GM12878 (cell line): ENCODE results near the gene CNTNAP5. TPM values are rescaled to one million over a fixed set of nuclear protein-coding genes. Genes with fewer than 3 reads are reported as not detected.

ENCODE experiments used
- ATAC-seq: fragments of 200-7000 bp; cut with Tn5 transposase; 3 replicates; pipeline ENCODE4 v1.9.1; 2020; ENCODE audit warnings: mild to moderate bottlenecking, moderate library complexity
- BruUV-seq: library from RNA; stranded (reverse); fragments of 400-500 nt; replicated peaks from 2 replicates; lab custom pipeline; 2021; lab: Mats Ljungman, UMichigan
- CTCF ChIA-PET: fragments of 300-600 bp; sonication (Branson Sonifier 250); formaldehyde crosslinking; extraction: SDS; loops from one replicate; lab custom pipeline; 2021; ENCODE audit warnings: inconsistent platforms; lab: Yijun Ruan, JAX
- POLR2A ChIA-PET: fragments of 350-600 bp; formaldehyde crosslinking; extraction: SDS; loops from one replicate; lab custom pipeline; 2021; ENCODE audit warnings: inconsistent platforms; lab: Charles Lee
- RAD21 ChIA-PET: fragments of 300-600 bp; sonication (Branson Sonifier 250); formaldehyde crosslinking; loops from one replicate; lab custom pipeline; 2023; ENCODE audit warnings: antibody characterized with exemption; ENCODE audit not compliant: unreplicated experiment; lab: Charles Lee
- SMC1A ChIA-PET: fragments of 300-600 bp; sonication (Branson Sonifier 250); formaldehyde crosslinking; loops from one replicate; lab custom pipeline; 2023; ENCODE audit not compliant: unreplicated experiment, uncharacterized antibody; lab: Charles Lee
- DNase-seq: peaks from one replicate; pipeline ENCODE4 v3.0.0-alpha.2; 2011; ENCODE audit warnings: low read depth, low spot score
- FAIRE-seq: peaks from 3 replicates; lab custom pipeline; 2011; peaks lifted over from hg19 to GRCh38; lab: Jason Lieb, UNC
- H2AFZ ChIP-seq: 2 replicates; pipeline ENCODE4 v1.6.0; 2011; ENCODE audit warnings: low read depth, low read length, control low read depth; ENCODE audit not compliant: control insufficient read depth
- H3K27ac ChIP-seq: 2 replicates; pipeline ENCODE4 v1.5.1; 2011; ENCODE audit warnings: control low read depth; ENCODE audit not compliant: control insufficient read depth, insufficient read depth
- H3K27me3 ChIP-seq, 2 experiments: replicated peaks in 1 of 2; 2 replicates each; pipeline versions ENCODE4 v1.6.0 to v1.6.1; 2011; ENCODE audit warnings: low read length in 1 of 2; ENCODE audit not compliant: control insufficient read depth in 2 of 2, insufficient read depth in 2 of 2
- H3K36me3 ChIP-seq, 2 experiments: 2 replicates each; pipeline ENCODE4 v1.5.1; 2011; ENCODE audit warnings: low read length in 1 of 2; ENCODE audit not compliant: control insufficient read depth in 2 of 2, insufficient read depth in 2 of 2
- H3K4me1 ChIP-seq: 2 replicates; pipeline ENCODE4 v1.6.1; 2011; ENCODE audit warnings: mild to moderate bottlenecking, low read length, moderate library complexity, mixed read lengths; ENCODE audit not compliant: control insufficient read depth, insufficient read depth
- H3K4me2 ChIP-seq: 2 replicates; pipeline ENCODE4 v1.6.0; 2011; ENCODE audit warnings: control low read depth; ENCODE audit not compliant: control insufficient read depth, insufficient read depth
- H3K4me3 ChIP-seq: fragments of 200-600 bp; sonication (generic); 2 replicates; pipeline ENCODE4 v1.5.1; 2016
- H3K79me2 ChIP-seq: 2 replicates; pipeline ENCODE4 v1.6.0; 2011; ENCODE audit warnings: low read length; ENCODE audit not compliant: control insufficient read depth, insufficient read depth
- H3K9ac ChIP-seq: 2 replicates; pipeline ENCODE4 v1.8.0; 2011; ENCODE audit warnings: low read length, control low read depth, mixed read lengths; ENCODE audit not compliant: control insufficient read depth, insufficient read depth
- H3K9me3 ChIP-seq: replicated peaks from 3 replicates; pipeline ENCODE4 v1.5.1; 2011; ENCODE audit warnings: mild to moderate bottlenecking, low read length; ENCODE audit not compliant: control insufficient read depth, insufficient read depth
- H4K20me1 ChIP-seq: 2 replicates; pipeline ENCODE4 v1.6.0; 2011; ENCODE audit not compliant: control insufficient read depth, insufficient read depth
- IRF3 ChIP-seq: fragments of 450-650 bp; IDR thresholded peaks from 2 replicates; pipeline ENCODE4 v1.6.1; 2014; ENCODE audit warnings: mild to moderate bottlenecking
- MEF2A ChIP-seq: IDR thresholded peaks from 2 replicates; pipeline ENCODE4 v1.6.1; 2011; ENCODE audit warnings: low read depth, mild to moderate bottlenecking, low read length, moderate library complexity; ENCODE audit not compliant: insufficient read depth
- SIN3A ChIP-seq: IDR thresholded peaks from 2 replicates; pipeline ENCODE4 v1.6.1; 2012; ENCODE audit warnings: low read depth, low read length, improper control_type of control experiment
- SIX5 ChIP-seq: IDR thresholded peaks from 2 replicates; pipeline ENCODE4 v1.6.1; 2011; ENCODE audit warnings: mild to moderate bottlenecking, low read depth, low read length, moderate library complexity; ENCODE audit not compliant: severe bottlenecking
- ZNF217 ChIP-seq: fragments of 450-650 bp; IDR thresholded peaks from 2 replicates; pipeline ENCODE4 v1.6.1; 2017; ENCODE audit warnings: antibody characterized with exemption, mild to moderate bottlenecking
- ZNF592 ChIP-seq: fragments of 450-650 bp; IDR thresholded peaks from 2 replicates; pipeline ENCODE4 v1.6.1; 2017; ENCODE audit warnings: mild to moderate bottlenecking, moderate library complexity
- WGBS: methylation state at CpG from one replicate; pipeline ENCODE4 v1.1.6; 2016; ENCODE audit warnings: low lambda C conversion rate; ENCODE audit not compliant: insufficient replicate concordance, insufficient coverage; ENCODE audit errors: missing lambda C conversion rate; 5-methylcytosine and 5-hydroxymethylcytosine counted together
- in situ Hi-C: fragments of 300-500 bp; cut with MboI; formaldehyde crosslinking; loops from 9 replicates; pipeline ENCODE4 v1.14.3; 2018; ENCODE audit warnings: mixed read lengths
- intact Hi-C: fragments of 100-400 bp; cut with micrococcal nuclease; formaldehyde crosslinking; loops from one replicate; pipeline ENCODE4 v1.14.2; 2022; ENCODE audit not compliant: unreplicated experiment
- polyA plus RNA-seq, 11 experiments: library from polyadenylated mRNA; depleted of rRNA in 4 of 11; unstranded in 6 of 11; stranded (reverse) in 5 of 11; fragments of >200 nt; fragmentation: Nextera tagmentation in 4 of 11; fragmentation: Illumina TruSeq in 1 of 11; extraction: Ambion mirVana in 4 of 11; extraction: Trizol in 1 of 11; gene quantifications; 1 replicate in 1 of 11; 2 replicates in 10 of 11; pipeline versions ENCODE4 v1.2.1 to v1.2.3, GENCODE V29; 2011 to 2016; ENCODE audit warnings: inconsistent platforms in 2 of 11, missing spikeins in 2 of 11, low read depth in 1 of 11
- total RNA-seq, 4 experiments: library from RNA; depleted of rRNA in 3 of 4; stranded (reverse); fragments of >200 nt in 3 of 4; fragmentation: Illumina TruSeq in 1 of 4; extraction: Trizol in 1 of 4; gene quantifications; 2 replicates each; pipeline versions ENCODE4 v1.2.1 to v1.2.3, GENCODE V29; 2013 to 2021
- TF ChIP-seq, protein P1 (sequence below): fragments of 450-650 bp; IDR thresholded peaks from 2 replicates; pipeline ENCODE4 v1.6.1; 2018; ENCODE audit warnings: borderline replicate concordance, mild to moderate bottlenecking; ENCODE audit not compliant: partially characterized antibody
- TF ChIP-seq, protein P2 (sequence below): IDR thresholded peaks from 2 replicates; pipeline ENCODE4 v1.6.1; 2011; ENCODE audit warnings: borderline replicate concordance, low read depth, mild to moderate bottlenecking, moderate library complexity, low read length; ENCODE audit not compliant: insufficient read depth, poor library complexity, severe bottlenecking
- TF ChIP-seq, protein P3 (sequence below): fragments of 450-650 bp; formaldehyde crosslinking; IDR thresholded peaks from 2 replicates; pipeline ENCODE4 v1.5.0; 2022; ENCODE audit warnings: mild to moderate bottlenecking, missing genetic modification characterization

Gene CNTNAP5
- total and polyA plus RNA-seq, 10 of the 15 experiments (the other 5 are each of a cell fraction or from before 2014, with no cell fraction given): not detected

GRCh38 chr2:124586210-124586609 lies 561.1 kb downstream of the CNTNAP5 start:
- no peak for FAIRE-seq
- RAD21 ChIA-PET: no interaction called here
- TF ChIP-seq SIX5 (no peak), MEF2A (no peak), IRF3 (no peak), ZNF592 (no peak), SIN3A (no peak), ZNF217 (no peak)
- TF ChIP-seq, protein P1, sequence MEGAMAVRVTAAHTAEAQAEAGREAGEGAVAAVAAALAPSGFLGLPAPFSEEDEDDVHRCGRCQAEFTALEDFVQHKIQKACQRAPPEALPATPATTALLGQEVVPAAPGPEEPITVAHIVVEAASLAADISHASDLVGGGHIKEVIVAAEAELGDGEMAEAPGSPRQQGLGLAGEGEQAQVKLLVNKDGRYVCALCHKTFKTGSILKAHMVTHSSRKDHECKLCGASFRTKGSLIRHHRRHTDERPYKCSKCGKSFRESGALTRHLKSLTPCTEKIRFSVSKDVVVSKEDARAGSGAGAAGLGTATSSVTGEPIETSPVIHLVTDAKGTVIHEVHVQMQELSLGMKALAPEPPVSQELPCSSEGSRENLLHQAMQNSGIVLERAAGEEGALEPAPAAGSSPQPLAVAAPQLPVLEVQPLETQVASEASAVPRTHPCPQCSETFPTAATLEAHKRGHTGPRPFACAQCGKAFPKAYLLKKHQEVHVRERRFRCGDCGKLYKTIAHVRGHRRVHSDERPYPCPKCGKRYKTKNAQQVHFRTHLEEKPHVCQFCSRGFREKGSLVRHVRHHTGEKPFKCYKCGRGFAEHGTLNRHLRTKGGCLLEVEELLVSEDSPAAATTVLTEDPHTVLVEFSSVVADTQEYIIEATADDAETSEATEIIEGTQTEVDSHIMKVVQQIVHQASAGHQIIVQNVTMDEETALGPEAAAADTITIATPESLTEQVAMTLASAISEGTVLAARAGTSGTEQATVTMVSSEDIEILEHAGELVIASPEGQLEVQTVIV: no peak
- TF ChIP-seq, protein P2, sequence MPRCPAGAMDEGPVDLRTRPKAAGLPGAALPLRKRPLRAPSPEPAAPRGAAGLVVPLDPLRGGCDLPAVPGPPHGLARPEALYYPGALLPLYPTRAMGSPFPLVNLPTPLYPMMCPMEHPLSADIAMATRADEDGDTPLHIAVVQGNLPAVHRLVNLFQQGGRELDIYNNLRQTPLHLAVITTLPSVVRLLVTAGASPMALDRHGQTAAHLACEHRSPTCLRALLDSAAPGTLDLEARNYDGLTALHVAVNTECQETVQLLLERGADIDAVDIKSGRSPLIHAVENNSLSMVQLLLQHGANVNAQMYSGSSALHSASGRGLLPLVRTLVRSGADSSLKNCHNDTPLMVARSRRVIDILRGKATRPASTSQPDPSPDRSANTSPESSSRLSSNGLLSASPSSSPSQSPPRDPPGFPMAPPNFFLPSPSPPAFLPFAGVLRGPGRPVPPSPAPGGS: no peak
- TF ChIP-seq, protein P3, sequence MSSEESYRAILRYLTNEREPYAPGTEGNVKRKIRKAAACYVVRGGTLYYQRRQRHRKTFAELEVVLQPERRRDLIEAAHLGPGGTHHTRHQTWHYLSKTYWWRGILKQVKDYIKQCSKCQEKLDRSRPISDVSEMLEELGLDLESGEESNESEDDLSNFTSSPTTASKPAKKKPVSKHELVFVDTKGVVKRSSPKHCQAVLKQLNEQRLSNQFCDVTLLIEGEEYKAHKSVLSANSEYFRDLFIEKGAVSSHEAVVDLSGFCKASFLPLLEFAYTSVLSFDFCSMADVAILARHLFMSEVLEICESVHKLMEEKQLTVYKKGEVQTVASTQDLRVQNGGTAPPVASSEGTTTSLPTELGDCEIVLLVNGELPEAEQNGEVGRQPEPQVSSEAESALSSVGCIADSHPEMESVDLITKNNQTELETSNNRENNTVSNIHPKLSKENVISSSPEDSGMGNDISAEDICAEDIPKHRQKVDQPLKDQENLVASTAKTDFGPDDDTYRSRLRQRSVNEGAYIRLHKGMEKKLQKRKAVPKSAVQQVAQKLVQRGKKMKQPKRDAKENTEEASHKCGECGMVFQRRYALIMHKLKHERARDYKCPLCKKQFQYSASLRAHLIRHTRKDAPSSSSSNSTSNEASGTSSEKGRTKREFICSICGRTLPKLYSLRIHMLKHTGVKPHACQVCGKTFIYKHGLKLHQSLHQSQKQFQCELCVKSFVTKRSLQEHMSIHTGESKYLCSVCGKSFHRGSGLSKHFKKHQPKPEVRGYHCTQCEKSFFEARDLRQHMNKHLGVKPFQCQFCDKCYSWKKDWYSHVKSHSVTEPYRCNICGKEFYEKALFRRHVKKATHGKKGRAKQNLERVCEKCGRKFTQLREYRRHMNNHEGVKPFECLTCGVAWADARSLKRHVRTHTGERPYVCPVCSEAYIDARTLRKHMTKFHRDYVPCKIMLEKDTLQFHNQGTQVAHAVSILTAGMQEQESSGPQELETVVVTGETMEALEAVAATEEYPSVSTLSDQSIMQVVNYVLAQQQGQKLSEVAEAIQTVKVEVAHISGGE: no peak

More at GRCh38 chr2:124586210-124586609, 561.1 kb downstream of the CNTNAP5 start:
- Histone ChIP-seq H4K20me1 (no peaks in the 10 kb centered on the region), H3K4me2 (no peak overlapping the region), H3K4me3 (no peak overlapping the region), H3K9me3 (no peaks in the 10 kb centered on the region), H3K4me1 (no peaks in the 10 kb centered on the region), H3K27ac (no peak overlapping the region), H3K36me3 (no peaks in the 10 kb centered on the region), H3K9ac (no peak overlapping the region), H3K79me2 (no peaks in the 10 kb centered on the region), H2AFZ (no peak overlapping the region), H3K27me3 (no peaks in the 10 kb centered on the region)
- intact Hi-C loops: no loop called here
- BruUV-seq: no TSS peak
- ATAC-seq (no peak), DNase-seq (no peak)
- CTCF ChIA-PET: no interaction called here
- 45% methylated on average over 3 of the region's 3 CpGs for WGBS
- SMC1A ChIA-PET: no interaction called here
- in situ Hi-C loops: no loop called here
- POLR2A ChIA-PET: no interaction called here
